ENCODE results near the gene EYA3. TPM values are rescaled to one million over a fixed set of nuclear protein-coding genes. Genes with fewer than 3 reads are reported as not detected.

Gene EYA3
- total RNA-seq, 4 donors from 2014 or later: 8.4 to 14.5 (median 9.6) TPM

GRCh38 chr1:27981145-27981544 is 107.3 kb downstream of the EYA3 start:
- ATAC-seq: no peak
- Histone ChIP-seq H3K4me1 (peaks cover 0 to 15% (median 0%) of the 10 kb centered on the region in 3 donors), H3K27ac (no peak overlapping the region), H3K36me3 (peaks cover 0 to 30% of the 10 kb centered on the region in 2 donors), H3K27me3 (no peaks in the 10 kb centered on the region), H3K9me3 (no peaks in the 10 kb centered on the region), H3K4me3 (no peak overlapping the region)
- WGBS, 2 donors (ENCODE audit: low coverage in 1 of 2): 28 to 76% methylated on average over 3 of the region's 3 CpGs
- TF ChIP-seq POLR2A (IDR thresholded peaks at IDR 0.05) (no peak), CTCF (IDR thresholded peaks at IDR 0.05) (no peak), EP300 (IDR thresholded peaks at IDR 0.05) (no peak), POLR2AphosphoS5 (IDR thresholded peaks at IDR 0.05) (no peak)

DNA sequence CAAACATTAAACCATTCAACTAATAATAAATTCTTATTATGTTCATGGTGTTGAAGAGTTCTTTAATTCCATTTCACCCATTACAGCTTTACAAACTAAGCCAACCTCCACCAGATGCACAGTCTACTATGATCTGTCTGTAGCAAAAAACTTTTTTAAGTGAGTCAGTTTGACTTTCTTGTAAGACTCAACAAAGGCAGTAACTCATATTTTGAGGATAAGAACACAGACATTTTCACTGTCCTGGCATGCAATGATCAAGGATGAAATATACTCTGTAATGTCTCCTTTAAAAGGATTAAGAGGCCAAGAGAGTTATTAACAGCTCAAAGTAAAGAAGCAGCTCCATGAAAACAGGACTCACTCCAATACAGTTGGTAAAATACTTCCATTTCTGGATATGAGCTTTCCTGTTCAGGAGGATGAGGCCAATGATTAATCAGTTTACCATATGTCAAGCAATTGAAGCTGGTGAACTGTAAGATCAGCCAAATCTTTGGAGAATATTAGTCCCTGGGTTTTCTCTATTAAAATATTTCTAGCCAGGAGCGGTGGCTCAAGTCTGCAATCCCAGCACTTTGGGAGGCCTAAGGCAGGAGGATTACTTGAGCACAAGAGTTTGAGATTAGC is 108.1 kb downstream of the EYA3 start:
- peak overlapping the region in 2 of 4 donors; percentile 20 to 26 for H3K27ac ChIP-seq
- peaks cover 0 to 29% of the 10 kb centered on the region in 2 donors for H3K36me3 ChIP-seq
- peaks cover 0 to 15% (median 0%) of the 10 kb centered on the region in 3 donors for H3K4me1 ChIP-seq
- no peak for TF ChIP-seq POLR2AphosphoS5 (IDR thresholded peaks at IDR 0.05)
- no peak for TF ChIP-seq POLR2A (IDR thresholded peaks at IDR 0.05)
- TF ChIP-seq EP300 (IDR thresholded peaks at IDR 0.05): no peak
- TF ChIP-seq CTCF (IDR thresholded peaks at IDR 0.05): no peak
- no peak overlapping the region for H3K4me3 ChIP-seq
- no peaks in the 10 kb centered on the region for H3K9me3 ChIP-seq
- no peak for ATAC-seq
- WGBS, 2 donors (ENCODE audit: low coverage in 1 of 2): 17 to 80% methylated on average over 1 of the region's 1 CpG
- H3K27me3 ChIP-seq: no peaks in the 10 kb centered on the region

GRCh38 chr1:27979859-27980201 is 108.6 kb downstream of the EYA3 start:
- 22 to 32% methylated on average over 2 of the region's 2 CpGs for WGBS, 2 donors (ENCODE audit: low coverage in 1 of 2)
- H3K36me3 ChIP-seq: peaks cover 0 to 30% of the 10 kb centered on the region in 2 donors
- peak; percentile 34 for ATAC-seq
- H3K4me3 ChIP-seq: no peak overlapping the region
- H3K27me3 ChIP-seq: no peaks in the 10 kb centered on the region
- peaks cover 0 to 15% (median 0%) of the 10 kb centered on the region in 3 donors for H3K4me1 ChIP-seq
- peak overlapping the region in 1 of 4 donors; percentile 26 for H3K27ac ChIP-seq
- TF ChIP-seq POLR2A (IDR thresholded peaks at IDR 0.05) (no peak), CTCF (IDR thresholded peaks at IDR 0.05) (no peak), EP300 (IDR thresholded peaks at IDR 0.05) (no peak), POLR2AphosphoS5 (IDR thresholded peaks at IDR 0.05) (no peak)
- H3K9me3 ChIP-seq: no peaks in the 10 kb centered on the region

DNA sequence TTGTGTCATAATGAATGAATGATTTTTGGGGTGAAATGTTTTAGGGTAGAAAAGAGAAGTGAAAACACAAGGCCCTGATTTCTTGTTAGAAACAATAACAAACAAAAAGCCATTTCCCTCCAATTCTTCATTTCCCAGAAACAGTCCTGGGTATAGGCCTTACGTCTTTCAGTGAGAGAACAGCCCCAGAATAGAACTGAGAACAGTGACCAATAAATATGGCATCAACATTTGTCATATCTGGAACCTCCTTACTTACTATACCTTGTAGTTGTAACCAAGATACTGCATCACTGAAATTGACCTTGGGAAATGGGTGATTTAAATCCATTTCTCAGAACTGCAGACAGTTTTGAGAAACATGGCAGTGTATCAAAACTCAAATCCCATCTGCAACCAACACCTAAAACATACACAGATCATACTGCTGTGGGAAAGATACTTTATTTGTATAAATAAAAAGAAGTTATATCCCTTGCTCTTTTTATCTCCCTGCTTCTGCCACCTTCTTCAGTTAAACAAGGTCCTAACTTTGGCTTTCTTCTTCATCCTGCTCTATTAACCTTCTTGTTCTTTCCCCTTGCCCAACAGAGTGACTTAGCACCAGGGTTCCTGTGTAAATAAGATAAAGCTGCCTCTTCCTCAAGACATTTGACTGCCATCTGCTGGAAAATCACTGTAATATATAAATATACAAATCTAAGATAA is 109.1 kb downstream of the EYA3 start:
- 25 to 45% methylated on average over 1 of the region's 1 CpG for WGBS, 2 donors (ENCODE audit: low coverage in 1 of 2)
- ATAC-seq: peak; percentile 67

More for the DNA sequence above, 109.1 kb downstream of the EYA3 start:
- TF ChIP-seq CTCF (IDR thresholded peaks at IDR 0.05) (peak; percentile 25 to 61 (median 54)), EP300 (IDR thresholded peaks at IDR 0.05) (no peak), POLR2AphosphoS5 (IDR thresholded peaks at IDR 0.05) (peak; percentile 19)
- H3K27me3 ChIP-seq: no peaks in the 10 kb centered on the region
- H3K9me3 ChIP-seq: no peaks in the 10 kb centered on the region
- H3K4me3 ChIP-seq: no peak overlapping the region
- peak overlapping the region in 2 of 4 donors; percentile 23 to 53 for H3K27ac ChIP-seq
- H3K4me1 ChIP-seq: peaks cover 0 to 15% (median 0%) of the 10 kb centered on the region in 3 donors
- peaks cover 0 to 35% of the 10 kb centered on the region in 2 donors for H3K36me3 ChIP-seq

Data from gastroesophageal sphincter (tissue), 4 donors.